Measurements from ENCODE around the gene UBASH3A.

UBASH3A gene

DNA sequence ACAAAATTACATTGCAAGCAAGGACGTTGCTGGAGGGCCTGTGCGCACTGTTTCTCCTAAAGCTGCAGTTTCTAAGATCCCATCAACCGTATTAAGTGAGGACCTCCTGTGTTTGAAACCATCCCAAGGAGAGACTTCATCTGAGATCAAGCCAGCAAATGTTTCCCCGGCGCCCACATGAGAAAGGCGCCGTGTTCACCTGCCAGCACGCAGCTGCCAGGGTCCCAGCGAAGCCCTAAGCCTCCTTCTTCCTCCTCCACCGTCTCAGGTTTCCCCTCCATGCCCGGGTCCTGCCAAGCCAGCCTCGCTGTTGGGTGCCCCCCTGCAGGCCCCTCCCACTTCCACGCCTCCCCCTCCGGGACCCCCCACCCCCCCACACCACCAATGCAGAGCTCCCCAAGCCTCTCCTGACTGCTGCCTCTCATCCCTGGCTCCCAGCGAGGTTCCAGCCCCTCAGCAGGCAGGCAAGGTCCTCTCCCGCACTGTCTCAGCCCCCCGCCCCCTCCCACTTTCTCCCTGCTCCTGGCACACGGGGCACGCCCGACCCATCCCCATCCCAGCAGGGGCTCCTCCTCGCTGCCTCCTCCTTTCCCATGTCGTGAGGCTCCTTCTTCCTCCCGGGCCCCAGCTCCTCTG is 28.7 kb upstream of the UBASH3A start:
- no peak for DNase-seq (ENCODE audit: low read depth in 2 of 2)

DNA sequence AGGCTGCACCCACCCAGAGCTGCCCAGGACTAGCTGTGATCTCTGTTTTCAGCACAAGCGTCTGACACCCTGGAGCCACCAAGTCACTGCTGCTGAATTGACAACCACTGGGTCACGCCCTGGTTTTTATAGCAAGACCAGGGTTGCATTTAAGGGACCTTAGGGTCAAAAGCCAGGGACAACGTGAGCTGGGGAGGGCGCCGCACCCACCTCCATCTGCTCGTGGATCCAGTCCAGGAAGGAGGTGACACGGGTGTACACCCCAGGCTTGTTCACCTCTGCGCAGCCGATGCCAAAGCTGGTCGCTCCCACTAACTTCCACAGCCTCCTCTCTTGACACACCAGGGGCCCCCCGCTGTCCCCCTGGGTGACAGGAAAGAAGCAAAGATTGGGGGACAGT is 28.2 kb upstream of the UBASH3A start:
- no peak for DNase-seq (ENCODE audit: low read depth in 2 of 2)

DNA sequence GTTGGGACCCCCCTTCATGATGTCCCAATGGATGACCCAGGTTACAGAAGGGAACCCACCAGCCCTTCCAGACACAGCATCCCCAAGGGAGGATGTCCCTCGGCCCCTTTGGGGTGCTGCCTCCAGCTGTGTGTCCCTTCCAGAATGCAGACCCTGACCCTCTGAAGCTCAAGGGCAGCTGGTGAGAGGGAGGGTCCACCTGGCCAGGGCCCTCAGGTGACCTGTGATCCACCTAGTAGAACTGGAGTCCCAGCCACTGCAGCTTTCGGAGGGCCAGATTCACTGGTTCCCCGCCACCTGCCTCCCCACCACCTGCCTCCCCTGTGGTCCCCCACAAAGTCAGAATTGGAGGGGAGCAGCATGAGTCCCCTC is 27.8 kb upstream of the UBASH3A start:
- no peak for DNase-seq (ENCODE audit: low read depth in 2 of 2)

DNA sequence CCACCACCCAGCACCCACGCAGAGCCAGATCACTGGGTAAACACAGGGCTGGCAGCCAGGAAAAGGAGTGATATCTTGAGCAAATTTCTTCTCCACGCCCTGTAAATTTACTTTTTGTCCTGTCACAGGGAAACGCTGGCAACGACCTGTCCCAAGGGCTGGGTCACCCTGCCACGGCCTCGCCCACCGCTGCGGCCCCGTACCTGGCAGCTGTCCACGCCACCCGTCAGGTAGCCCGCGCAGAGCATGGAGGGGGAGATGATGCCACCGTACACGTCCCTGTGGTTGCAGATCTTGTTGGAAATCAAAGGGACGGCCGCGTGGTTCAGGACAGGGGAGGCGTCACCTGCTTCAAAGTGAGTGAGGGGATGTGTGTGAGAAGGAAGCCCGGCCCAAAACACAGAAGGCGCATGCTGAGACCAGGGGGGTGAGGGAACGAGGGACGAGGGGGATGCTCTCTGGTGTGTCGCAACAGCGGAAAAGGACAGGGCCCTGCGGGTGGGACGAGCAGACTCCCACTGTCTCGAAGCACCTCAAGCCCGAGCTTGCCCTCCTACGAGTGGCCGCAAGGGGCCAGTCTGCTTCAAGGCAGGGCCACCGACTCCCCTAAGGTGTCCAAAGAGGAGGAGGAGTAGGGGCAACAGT is 27.2 kb upstream of the UBASH3A start:
- DNase-seq (ENCODE audit: low read depth in 2 of 2), result no peak

DNA sequence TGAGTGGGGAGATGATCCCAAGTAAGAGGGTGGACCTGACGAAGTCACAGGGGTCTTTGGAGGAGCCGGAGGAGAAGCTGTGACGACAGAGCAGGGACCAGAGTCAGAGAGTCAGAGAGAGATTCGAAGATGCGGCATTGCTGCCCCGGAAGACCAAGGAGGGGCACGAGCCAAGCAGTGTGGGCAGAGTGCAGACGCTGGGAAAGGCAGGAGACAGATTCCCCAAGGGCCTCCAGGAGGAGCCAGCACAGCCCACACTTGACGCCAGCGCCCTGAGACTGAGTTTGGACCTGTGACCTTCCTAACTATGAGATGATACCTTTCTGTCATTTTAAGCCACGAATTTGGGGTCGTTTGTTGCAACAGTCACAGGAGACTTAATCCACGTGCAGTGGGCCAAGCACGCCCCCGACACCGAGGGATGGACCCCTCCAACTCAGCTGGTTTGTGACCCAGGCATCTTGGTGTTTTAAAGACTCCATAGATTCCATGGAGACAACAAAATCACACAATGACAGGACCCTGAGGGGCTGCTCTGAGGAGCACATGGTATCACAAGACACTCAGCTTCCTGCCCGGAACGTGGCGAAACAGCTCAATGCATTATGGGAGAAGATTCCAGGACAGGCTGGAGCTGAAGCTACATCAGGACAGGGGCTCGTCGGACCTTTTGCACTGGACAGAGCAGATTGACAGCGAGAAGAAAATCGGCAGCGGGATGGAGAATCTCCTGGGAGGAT is 26.3 kb upstream of the UBASH3A start:
- DNase-seq (ENCODE audit: low read depth in 2 of 2), result no peak

DNA sequence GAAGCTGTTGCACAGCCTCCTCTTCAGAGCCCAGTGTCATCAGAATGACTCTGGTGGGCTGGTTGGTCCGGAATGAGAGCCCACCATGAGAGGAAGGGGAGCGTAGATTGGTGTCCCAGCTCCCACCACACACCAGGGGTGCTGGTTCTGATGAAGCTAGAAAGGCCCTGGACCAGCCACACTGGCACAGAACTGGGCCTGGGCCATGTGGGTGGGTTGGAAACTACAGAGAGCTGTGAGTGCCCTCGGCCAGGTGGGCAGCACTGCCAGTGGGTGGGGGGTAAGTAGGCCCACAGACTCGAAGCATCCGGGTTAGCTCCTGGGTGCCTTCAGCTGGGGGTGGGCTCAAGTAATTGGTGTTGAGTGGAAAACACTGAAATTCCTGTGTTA is 25.8 kb upstream of the UBASH3A start:
- no peak for DNase-seq (ENCODE audit: low read depth in 2 of 2)

DNA sequence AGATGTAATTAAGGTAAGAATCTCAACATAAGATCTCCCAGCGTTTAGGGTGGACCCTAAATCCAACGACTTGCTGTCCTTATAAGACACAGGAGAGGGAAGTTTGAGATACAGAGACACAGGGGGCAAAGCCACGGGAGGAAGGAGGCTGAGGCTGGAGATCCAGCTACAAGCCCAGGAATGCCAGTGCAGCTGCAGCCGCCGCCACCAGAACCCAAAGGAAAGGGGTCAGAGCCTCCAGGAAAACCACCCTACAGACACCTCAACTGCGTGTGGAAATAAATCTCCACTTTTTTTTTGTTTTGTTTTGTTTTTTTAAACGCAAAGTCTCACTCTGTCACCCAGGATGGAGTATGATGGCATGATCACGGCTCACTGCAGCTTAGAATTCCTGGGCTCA is 25.3 kb upstream of the UBASH3A start:
- DNase-seq (ENCODE audit: low read depth in 2 of 2), result no peak

DNA sequence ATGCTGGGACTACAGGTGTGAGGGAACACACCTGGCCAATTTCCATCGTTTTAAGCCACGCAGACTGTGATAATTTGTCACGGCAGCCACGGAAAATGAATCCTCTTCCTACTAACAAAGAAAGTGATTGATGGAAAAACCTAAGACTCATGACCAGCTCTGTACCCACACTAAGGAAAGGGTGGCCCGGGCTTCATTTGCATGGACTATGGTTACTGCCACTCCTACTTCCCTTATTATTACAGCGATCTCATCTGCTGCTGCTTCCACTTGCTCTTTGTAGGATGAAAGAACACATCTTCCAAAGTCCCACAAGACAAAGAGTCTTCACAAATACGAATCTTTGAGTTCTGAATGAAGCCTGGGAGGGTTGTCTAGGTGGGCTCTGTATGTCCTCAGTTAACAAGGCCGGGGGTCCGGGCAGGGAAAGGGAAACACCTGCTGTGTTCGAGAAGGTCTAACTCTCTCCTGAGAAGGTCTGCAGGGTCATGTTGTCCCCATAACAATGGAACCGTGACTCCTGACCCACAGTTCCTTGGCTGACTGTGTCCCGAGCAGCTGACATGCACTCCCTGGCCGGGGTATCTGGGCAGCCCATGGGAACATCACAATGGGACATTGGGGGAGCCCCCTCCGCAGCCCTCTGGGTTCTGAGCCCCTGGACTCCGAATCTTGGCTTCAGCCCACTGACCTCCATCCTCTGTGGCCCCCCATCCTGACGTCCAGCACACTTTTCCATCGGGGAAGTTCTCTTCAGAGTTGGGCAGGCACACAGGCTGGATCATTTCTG is 24.1 kb upstream of the UBASH3A start:
- DNase-seq (ENCODE audit: low read depth in 2 of 2), result no peak

DNA sequence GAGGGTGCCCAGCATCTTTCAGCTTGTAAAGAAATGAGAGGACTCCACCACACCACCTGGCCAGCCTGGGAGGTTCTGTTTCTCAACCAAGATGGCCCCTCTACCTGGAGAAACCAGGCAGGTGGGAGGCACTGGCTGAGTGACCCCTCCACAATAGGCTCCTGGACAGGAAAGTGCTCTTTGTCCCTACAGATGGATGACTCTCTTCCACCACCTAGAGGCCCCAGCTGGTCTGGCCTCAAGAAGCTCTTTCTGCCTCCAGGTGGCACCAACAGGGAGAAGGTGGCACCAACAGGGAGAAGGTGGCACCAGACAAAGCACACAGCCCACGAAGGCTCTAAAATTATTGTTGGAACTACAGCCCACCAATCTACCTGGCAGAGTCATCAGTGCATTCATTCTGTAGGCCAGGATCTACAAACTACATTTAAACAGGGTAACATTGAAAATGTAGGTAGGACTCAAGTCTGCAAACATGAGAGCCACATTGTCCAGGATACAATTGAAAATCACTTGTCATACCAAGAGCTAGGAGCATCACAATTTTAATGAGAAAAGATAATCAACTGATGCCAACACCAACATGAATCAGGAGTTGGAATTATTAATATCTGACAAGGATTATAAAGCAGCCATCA is 22.2 kb upstream of the UBASH3A start:
- peak in 1 of 2 donors; percentile 34 for DNase-seq (ENCODE audit: low read depth in 2 of 2)

DNA sequence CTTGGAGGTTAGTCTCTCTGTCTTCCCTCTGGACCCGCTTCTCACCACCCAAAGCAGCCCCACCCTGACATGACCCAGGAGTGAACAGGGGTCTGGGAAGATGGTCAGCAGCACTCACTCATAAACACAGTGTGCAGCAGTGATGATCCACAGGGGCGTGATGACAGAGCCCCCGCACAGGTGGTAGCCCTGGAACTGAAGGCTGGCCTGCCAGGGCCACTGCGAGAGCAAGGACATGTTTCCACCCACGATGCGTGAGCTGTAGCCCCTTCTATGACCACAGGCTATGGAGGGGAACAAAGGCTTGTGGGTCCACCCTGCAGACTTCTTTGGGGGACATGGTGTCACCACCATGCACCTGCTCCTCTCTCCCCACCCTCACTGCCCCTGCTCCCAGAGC is 20.8 kb upstream of the UBASH3A start:
- DNase-seq (ENCODE audit: low read depth in 2 of 2), result no peak

DNA sequence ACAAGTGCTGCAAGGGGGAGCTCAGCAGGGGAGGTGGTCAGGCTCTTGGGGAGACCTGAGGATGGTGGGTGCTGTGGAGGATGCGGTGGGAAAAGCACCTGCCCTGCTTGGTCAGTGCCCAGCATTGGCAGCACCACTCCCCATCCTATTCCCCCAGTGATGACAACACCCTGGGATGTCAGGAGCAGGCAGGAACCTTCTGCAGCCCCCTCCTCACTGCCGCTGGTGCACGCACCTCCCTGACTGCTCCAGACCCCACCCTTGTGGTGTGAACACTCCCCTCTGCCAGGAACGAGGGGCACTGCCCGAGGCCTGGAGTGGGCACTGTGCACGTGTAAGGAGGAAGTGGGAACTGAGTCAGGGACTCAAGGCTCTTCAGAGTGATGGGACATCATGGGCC is 20.4 kb upstream of the UBASH3A start:
- no peak for DNase-seq (ENCODE audit: low read depth in 2 of 2)

DNA sequence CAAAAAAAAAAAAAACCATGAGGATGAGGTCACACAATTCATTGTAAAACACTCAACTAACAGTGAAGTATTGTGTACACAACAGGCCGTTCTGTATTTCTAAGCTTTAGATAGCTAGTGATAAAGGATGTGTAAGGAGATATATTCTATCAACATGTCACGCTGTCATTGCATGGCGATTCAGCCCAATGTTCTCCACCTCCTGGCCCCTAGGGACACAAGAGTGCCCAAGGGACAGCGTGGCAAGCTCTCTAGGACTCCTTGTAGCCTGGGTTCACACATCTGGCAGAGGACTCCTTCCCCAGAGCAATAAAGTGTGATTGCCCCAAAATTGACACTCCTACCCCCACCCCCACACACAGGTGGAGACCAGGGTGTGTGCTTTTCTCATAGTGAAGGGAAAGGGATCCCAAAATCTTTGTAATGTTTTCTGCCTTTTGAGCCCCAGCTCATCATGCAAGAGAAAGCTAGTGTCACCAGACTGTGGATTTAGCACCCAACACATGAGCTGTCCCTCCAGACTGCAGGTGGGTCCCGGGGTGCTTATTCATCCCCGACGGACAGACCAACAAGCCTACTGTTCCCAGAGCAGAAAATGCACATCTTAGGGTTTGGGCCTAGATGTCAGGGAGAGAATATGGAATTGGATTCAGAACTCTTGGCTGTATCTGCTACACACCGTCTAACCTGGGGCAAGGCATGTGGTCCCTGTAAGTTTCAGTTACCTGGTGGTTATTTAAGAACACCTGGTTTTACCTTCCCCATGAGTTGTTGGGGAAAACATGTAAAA is 19.4 kb upstream of the UBASH3A start:
- DNase-seq (ENCODE audit: low read depth in 2 of 2), result no peak

DNA sequence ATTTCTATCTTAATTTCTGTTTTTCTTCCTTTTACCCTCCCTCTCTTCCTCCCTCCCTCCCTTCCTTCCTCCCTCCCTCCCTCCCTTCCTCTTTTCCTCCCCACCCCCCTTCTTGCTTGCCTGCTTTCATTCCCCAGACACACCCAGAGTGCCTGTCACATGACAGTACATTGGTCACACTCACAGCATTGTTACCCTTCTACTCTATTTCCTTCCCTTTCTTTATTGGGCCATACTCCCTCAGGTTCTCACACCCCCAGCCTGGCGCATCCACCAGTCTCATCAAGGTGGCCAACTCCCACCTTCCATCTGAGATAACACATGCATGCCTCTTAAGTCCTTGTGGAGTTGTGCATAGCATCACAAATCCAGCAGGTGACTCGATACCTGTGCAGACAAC is 18.7 kb upstream of the UBASH3A start:
- DNase-seq (ENCODE audit: low read depth in 2 of 2), result no peak

DNA sequence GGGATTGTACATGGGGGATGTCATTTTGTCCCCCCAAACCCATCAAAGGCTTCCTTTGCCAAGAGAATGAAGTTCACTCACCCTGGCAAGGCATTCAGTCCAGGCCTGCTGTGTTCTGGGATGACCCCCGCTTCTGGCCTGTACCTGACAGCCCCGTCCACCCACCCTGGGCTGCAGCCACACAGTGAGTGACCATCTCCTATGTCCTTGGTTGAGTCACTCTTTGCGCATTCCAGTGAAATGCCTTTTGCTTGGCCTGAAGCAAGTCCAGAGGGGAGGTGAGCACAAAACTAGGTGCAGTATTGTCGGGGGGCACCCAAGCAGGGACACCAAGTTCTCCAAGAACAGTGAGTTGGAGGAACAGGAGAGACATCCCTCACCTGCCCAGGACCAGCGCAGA is 18.1 kb upstream of the UBASH3A start:
- no peak for DNase-seq (ENCODE audit: low read depth in 2 of 2)

DNA sequence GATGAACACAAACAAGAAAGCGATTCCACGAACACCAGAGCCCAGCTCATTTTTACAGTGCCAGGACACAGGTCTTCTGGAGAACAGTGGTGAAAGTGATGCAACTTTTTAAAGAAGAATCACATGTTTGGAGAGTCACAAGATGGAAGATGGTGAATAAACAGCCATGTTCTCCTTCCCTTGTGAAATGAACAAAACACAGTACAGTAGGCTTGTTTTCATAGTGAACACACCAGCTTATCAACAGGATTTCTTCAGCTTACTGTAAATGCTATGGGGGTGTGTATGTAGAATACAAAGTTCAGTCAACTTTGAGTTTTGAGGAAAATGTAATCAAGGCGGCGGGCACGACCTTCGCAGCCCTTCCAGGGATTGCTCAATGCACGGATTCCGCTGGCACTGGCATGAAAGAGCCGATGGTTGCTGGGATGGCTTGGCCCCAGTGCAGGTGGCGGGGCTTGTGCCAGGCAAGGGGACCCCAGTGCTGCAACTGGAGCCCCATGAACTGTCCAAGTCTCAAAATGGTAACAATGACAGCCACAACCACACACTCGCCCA is 17.6 kb upstream of the UBASH3A start:
- no peak for DNase-seq (ENCODE audit: low read depth in 2 of 2)

DNA sequence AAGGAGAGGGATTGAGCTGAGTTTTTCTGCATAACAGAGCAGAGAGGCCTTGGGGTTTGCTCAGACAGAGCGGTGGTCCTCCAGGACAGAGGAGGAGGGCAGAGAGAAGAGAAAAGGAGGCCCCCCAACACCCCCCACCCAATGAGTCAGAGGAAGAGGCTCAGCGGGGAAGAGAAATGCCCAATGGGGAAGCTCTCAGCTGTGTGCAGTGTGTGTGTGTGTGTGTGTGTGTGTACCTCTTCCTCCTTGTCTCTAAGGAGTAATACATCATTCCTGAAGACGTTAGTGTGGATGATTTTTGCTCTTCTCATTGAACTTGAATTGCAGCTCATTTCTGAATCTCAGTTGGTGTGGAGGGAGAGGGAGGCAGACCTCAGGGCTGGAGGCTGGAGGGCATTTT is 16.5 kb upstream of the UBASH3A start:
- no peak for DNase-seq (ENCODE audit: low read depth in 2 of 2)

DNA sequence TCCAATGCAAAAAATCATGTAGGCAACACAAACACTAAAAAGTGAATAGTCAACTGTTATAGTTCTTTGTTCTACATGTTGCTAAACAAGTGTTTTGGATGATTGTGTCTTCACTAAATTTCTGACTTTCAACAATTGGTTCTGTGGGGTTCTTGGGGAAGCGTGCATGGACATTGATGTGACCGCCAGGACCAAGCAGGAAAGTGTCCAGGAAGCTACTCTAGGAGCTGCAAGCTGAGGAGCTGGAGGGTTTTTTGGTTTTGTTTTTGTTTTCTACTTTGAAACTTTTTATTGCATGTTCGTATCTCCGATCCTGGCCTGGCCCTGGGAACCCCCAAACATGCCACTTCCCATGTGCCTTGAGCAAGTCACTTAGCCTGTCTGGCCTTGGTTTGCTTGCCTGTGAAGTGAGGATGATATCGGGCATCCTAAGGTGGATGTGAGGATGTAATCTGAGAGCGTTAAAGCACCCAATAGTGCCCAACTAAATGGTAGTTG is 15.8 kb upstream of the UBASH3A start:
- no peak for DNase-seq (ENCODE audit: low read depth in 2 of 2)

DNA sequence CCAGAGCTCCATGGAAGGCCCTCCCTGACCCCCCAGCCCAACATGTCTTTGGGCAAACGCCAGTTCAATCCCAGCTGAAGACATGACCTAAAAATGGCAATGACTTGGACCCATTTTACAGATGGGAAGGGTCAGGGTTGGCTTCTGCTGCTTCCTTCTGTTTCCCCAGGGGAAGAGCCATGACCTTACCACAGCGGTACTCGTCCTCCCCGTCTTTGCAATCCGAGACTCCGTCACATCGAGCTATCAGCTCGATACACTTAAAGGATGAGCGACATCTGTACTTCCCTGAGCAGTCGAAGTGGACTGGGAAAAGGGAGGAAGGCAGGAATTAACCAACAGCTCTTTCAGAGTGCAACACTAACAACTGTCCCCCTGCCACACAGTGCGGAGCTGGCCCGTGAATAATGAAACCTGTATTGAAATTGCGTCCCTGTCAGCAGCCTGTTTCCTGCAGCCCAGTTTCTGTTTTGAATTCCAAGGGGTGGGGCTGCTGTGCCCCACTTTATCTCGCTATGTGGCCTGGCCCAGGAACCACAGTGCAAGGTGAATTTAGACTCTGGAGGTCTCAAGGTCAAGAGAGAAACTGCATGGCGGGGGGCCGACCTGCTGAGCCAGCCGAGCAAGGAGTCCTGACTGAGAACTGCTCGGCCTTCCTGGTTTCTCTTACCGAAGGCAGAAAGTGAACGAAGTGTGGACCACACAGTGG is 14.8 kb upstream of the UBASH3A start:
- DNase-seq (ENCODE audit: low read depth in 2 of 2), result no peak

DNA sequence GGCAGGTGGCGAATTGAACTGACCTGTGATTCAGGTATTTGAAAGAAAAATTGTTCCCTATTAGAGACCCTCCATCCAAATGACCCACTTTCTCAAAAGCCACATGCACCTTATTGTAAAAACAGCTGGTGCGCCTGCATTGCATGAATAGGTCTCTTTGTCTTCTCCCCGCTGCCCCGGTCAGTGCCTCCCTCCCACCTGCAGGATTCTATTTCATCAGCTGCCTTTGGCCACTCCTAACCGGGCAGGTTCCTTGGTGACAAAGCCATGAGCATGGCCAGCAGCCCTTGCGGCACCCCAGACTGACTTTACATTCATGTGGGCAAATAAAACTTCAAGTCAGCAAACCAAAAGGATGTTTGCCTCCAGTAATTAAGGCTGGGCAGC is 14.3 kb upstream of the UBASH3A start:
- DNase-seq (ENCODE audit: low read depth in 2 of 2), result no peak

DNA sequence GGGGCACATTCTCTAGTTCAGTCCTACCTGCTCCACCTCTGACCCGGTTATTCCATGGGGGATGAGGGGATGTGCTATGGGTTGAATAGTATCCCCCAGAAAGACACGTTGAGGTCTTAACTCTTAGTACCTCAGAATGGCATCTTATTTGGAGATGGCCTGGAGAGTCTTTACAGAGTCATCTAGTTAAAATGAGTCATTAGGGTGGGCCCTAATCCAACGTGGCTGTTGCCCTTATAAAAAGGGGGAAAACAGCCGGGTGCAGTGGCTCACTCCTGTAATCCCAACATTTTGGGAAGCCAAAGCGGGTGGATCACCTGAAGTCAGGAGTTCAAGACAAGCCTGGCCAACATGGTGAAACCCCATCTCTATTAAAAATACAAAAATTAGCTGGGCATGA is 13.5 kb upstream of the UBASH3A start:
- DNase-seq (ENCODE audit: low read depth in 2 of 2), result no peak

All from stimulated activated CD4-positive, alpha-beta T cell treated with anti-CD3 and anti-CD28 coated beads, Interleukin-1b, Interleukin-23, amount 100 ng/mL, for 4 hours (primary cell).